H9 (cell line): Measurements from ENCODE around the gene APOBR. TPM values are rescaled to one million over a fixed set of nuclear protein-coding genes. Genes with fewer than 3 reads are reported as not detected.

Experiments
- DNase-seq: peaks from one replicate; pipeline ENCODE4 v3.0.0-alpha.2; 2017
- H2AFZ ChIP-seq: one replicate; pipeline ENCODE4 v1.6.1; 2013; ENCODE audit warnings: mild to moderate bottlenecking, low read length, control low read depth, moderate library complexity
- H2AK5ac ChIP-seq: 2 replicates; pipeline ENCODE4 v1.6.1; 2013; ENCODE audit warnings: low read length, control low read depth, mixed read lengths; ENCODE audit not compliant: insufficient read length
- H2BK120ac ChIP-seq: one replicate; pipeline ENCODE4 v1.6.1; 2013; ENCODE audit warnings: low read depth, mild to moderate bottlenecking, low read length, control low read depth, inconsistent platforms; ENCODE audit not compliant: poor library complexity, severe bottlenecking
- H2BK12ac ChIP-seq: 2 replicates; pipeline ENCODE4 v1.6.1; 2013; ENCODE audit warnings: low read length, control low read depth, mixed read lengths, low read depth; ENCODE audit not compliant: insufficient read length
- H2BK15ac ChIP-seq: 2 replicates; pipeline ENCODE4 v1.6.1; 2013; ENCODE audit warnings: low read depth, low read length, control low read depth
- H2BK20ac ChIP-seq: one replicate; pipeline ENCODE4 v1.6.1; 2013; ENCODE audit warnings: low read depth, mild to moderate bottlenecking, low read length, control low read depth, inconsistent platforms; ENCODE audit not compliant: poor library complexity, severe bottlenecking
- H2BK5ac ChIP-seq: 2 replicates; pipeline ENCODE4 v1.6.1; 2013; ENCODE audit warnings: low read length, control low read depth, mixed read lengths; ENCODE audit not compliant: insufficient read length
- H3K14ac ChIP-seq: 2 replicates; pipeline ENCODE4 v1.6.1; 2013; ENCODE audit warnings: low read length, control low read depth; ENCODE audit not compliant: insufficient read depth
- H3K18ac ChIP-seq: 2 replicates; pipeline ENCODE4 v1.6.1; 2013; ENCODE audit warnings: low read depth, mild to moderate bottlenecking, mixed read lengths, low read length, control low read depth; ENCODE audit not compliant: insufficient read length
- H3K23ac ChIP-seq: 2 replicates; pipeline ENCODE4 v1.6.1; 2013; ENCODE audit warnings: low read length, control low read depth, mixed read lengths, low read depth; ENCODE audit not compliant: insufficient read length
- H3K23me2 ChIP-seq: 2 replicates; pipeline ENCODE4 v1.6.1; 2013; ENCODE audit warnings: low read depth, mild to moderate bottlenecking, mixed read lengths, low read length, control low read depth; ENCODE audit not compliant: insufficient read length, poor library complexity, severe bottlenecking
- H3K27ac ChIP-seq: 2 replicates; pipeline ENCODE4 v1.5.1; 2013; ENCODE audit warnings: low read length, control low read depth, mixed read lengths, low read depth; ENCODE audit not compliant: insufficient read length
- H3K27me3 ChIP-seq: 2 replicates; pipeline ENCODE4 v1.6.1; 2013; ENCODE audit warnings: low read length, control low read depth, inconsistent platforms; ENCODE audit not compliant: insufficient read depth
- H3K4ac ChIP-seq: 2 replicates; pipeline ENCODE4 v1.6.1; 2013; ENCODE audit warnings: low read depth, mild to moderate bottlenecking, control low read depth, inconsistent platforms, low read length, moderate library complexity
- H3K4me1 ChIP-seq: 2 replicates; pipeline ENCODE4 v1.6.1; 2013; ENCODE audit warnings: low read length, control low read depth, inconsistent platforms; ENCODE audit not compliant: insufficient read depth
- H3K4me2 ChIP-seq: 2 replicates; pipeline ENCODE4 v1.6.1; 2013; ENCODE audit warnings: low read length, control low read depth, mixed read lengths; ENCODE audit not compliant: insufficient read length, insufficient read depth
- H3K56ac ChIP-seq: 2 replicates; pipeline ENCODE4 v1.6.1; 2013; ENCODE audit warnings: low read depth, mild to moderate bottlenecking, mixed read lengths, low read length, control low read depth; ENCODE audit not compliant: insufficient read length
- H3K79me1 ChIP-seq: 2 replicates; pipeline ENCODE4 v1.6.1; 2013; ENCODE audit warnings: low read depth, mild to moderate bottlenecking, moderate library complexity, low read length, control low read depth, inconsistent platforms; ENCODE audit not compliant: insufficient read depth, poor library complexity, severe bottlenecking
- H3K79me2 ChIP-seq: 2 replicates; pipeline ENCODE4 v1.6.1; 2013; ENCODE audit warnings: low read length, control low read depth, inconsistent platforms; ENCODE audit not compliant: insufficient read depth
- H3K9ac ChIP-seq: 2 replicates; pipeline ENCODE4 v1.6.1; 2013; ENCODE audit warnings: low read length, control low read depth, mixed read lengths; ENCODE audit not compliant: insufficient read length; ENCODE audit errors: extremely low read depth
- H3K9me3 ChIP-seq: one replicate; pipeline ENCODE4 v1.6.1; 2013; ENCODE audit warnings: low read depth, low read length, inconsistent platforms; ENCODE audit not compliant: control insufficient read depth
- H3T11ph ChIP-seq: one replicate; pipeline ENCODE4 v1.6.1; 2013; ENCODE audit warnings: mild to moderate bottlenecking, low read length, control low read depth, inconsistent platforms
- H4K20me1 ChIP-seq: one replicate; pipeline ENCODE4 v1.6.1; 2013; ENCODE audit not compliant: control insufficient read depth, insufficient read length, insufficient read depth
- H4K5ac ChIP-seq: 2 replicates; pipeline ENCODE4 v1.6.1; 2013; ENCODE audit warnings: low read depth, mild to moderate bottlenecking, mixed read lengths, low read length, control low read depth; ENCODE audit not compliant: insufficient read length
- H4K8ac ChIP-seq: replicated peaks from 2 replicates; pipeline ENCODE4 v1.6.1; 2013; ENCODE audit warnings: low read length, control low read depth, mixed read lengths, low read depth; ENCODE audit not compliant: insufficient read length
- H4K91ac ChIP-seq: 2 replicates; pipeline ENCODE4 v1.6.1; 2013; ENCODE audit warnings: low read depth, mild to moderate bottlenecking, moderate library complexity, mixed read lengths, low read length, control low read depth; ENCODE audit not compliant: insufficient read length
- H3K27ac Mint-ChIP-seq, 3 experiments: 2 replicates in 2 of 3; 3 replicates in 1 of 3; pipeline ENCODE4 v1.8.0; 2020 to 2021; ENCODE audit warnings: mixed read lengths in 3 of 3, mild to moderate bottlenecking in 1 of 3, moderate library complexity in 1 of 3
- H3K27me3 Mint-ChIP-seq: 2 replicates; pipeline ENCODE4 v1.8.0; 2021; ENCODE audit warnings: low read depth, mild to moderate bottlenecking, moderate library complexity, mixed read lengths
- H3K36me3 Mint-ChIP-seq, 3 experiments: 2 replicates in 2 of 3; 3 replicates in 1 of 3; pipeline ENCODE4 v1.8.0; 2020 to 2021; ENCODE audit warnings: low read depth in 3 of 3, mixed read lengths in 3 of 3; ENCODE audit not compliant: insufficient read depth in 1 of 3
- H3K4me1 Mint-ChIP-seq, 2 experiments: 2 replicates each; pipeline ENCODE4 v1.8.0; 2020; ENCODE audit warnings: mixed read lengths in 2 of 2
- H3K4me3 Mint-ChIP-seq, 2 experiments: 2 replicates in 1 of 2; 3 replicates in 1 of 2; pipeline ENCODE4 v1.8.0; 2020 to 2021; ENCODE audit warnings: mild to moderate bottlenecking in 2 of 2, mixed read lengths in 2 of 2, moderate library complexity in 1 of 2
- H3K9me3 Mint-ChIP-seq, 2 experiments: 2 replicates in 1 of 2; 3 replicates in 1 of 2; pipeline ENCODE4 v1.8.0; 2020; ENCODE audit warnings: mild to moderate bottlenecking in 2 of 2, mixed read lengths in 2 of 2, moderate library complexity in 1 of 2
- WGBS: extraction: QIAGEN DNeasy Blood & Tissue Kit; methylation state at CpG from one replicate; pipeline ENCODE4 v1.1.7; 2013; ENCODE audit warnings: missing lambda C conversion rate, low lambda C conversion rate, mixed read lengths; ENCODE audit not compliant: insufficient read length; ENCODE audit errors: extremely low coverage; 5-methylcytosine and 5-hydroxymethylcytosine counted together
- total RNA-seq: library from RNA; stranded (reverse); gene quantifications from 2 replicates; pipeline ENCODE4 v1.2.1, GENCODE V29; 2021
- TF ChIP-seq, protein P1 (sequence below): fragments of 200-600 bp; sonication (generic); conservative IDR thresholded peaks from 3 replicates; pipeline ENCODE4 v1.8.0; 2021; ENCODE audit warnings: antibody characterized with exemption, mild to moderate bottlenecking

APOBR gene
- total RNA-seq, 1 experiment from 2014 or later, result not detected

GRCh38 chr16:28524681-28525171 is 30.3 kb downstream of the APOBR start:
- Histone ChIP-seq H2BK5ac (no peak overlapping the region), H3K4me1 (no peaks in the 10 kb centered on the region), H3K23me2 (no peaks in the 10 kb centered on the region), H4K20me1 (no peaks in the 10 kb centered on the region), H2BK20ac (no peak overlapping the region), H2BK120ac (no peak overlapping the region), H2AFZ (no peak overlapping the region), H3K9ac (no peak overlapping the region), H2BK12ac (no peak overlapping the region), H3K23ac (no peak overlapping the region), H3T11ph (no peak overlapping the region), H3K56ac (no peak overlapping the region), H3K79me1 (no peaks in the 10 kb centered on the region), H3K4ac (no peak overlapping the region), H3K27ac (no peak overlapping the region), H3K79me2 (no peaks in the 10 kb centered on the region), H2AK5ac (no peak overlapping the region), H3K18ac (no peak overlapping the region), H3K4me2 (no peak overlapping the region), H3K9me3 (no peaks in the 10 kb centered on the region), H4K5ac (no peak overlapping the region), H3K14ac (no peak overlapping the region), H3K27me3 (no peaks in the 10 kb centered on the region), H4K91ac (no peak overlapping the region), H4K8ac (no peak overlapping the region), H2BK15ac (no peak overlapping the region)
- Mint-ChIP-seq H3K36me3 (no peaks in the 10 kb centered on the region), H3K27me3 (peaks cover 4% of the 10 kb centered on the region), H3K4me3 (no peak overlapping the region), H3K27ac (0 out of 7 replicates have a peak overlapping the region, but pooled peaks of 1 of the 3 experiments have one; percentile 50), H3K9me3 (peaks cover 0 to 13% of the 10 kb centered on the region in 2 experiments; a peak in 3 of 5 replicates), H3K4me1 (no peaks in the 10 kb centered on the region)
- no CpG with 5 or more reads among the region's 6 CpGs for WGBS
- TF ChIP-seq, protein P1, sequence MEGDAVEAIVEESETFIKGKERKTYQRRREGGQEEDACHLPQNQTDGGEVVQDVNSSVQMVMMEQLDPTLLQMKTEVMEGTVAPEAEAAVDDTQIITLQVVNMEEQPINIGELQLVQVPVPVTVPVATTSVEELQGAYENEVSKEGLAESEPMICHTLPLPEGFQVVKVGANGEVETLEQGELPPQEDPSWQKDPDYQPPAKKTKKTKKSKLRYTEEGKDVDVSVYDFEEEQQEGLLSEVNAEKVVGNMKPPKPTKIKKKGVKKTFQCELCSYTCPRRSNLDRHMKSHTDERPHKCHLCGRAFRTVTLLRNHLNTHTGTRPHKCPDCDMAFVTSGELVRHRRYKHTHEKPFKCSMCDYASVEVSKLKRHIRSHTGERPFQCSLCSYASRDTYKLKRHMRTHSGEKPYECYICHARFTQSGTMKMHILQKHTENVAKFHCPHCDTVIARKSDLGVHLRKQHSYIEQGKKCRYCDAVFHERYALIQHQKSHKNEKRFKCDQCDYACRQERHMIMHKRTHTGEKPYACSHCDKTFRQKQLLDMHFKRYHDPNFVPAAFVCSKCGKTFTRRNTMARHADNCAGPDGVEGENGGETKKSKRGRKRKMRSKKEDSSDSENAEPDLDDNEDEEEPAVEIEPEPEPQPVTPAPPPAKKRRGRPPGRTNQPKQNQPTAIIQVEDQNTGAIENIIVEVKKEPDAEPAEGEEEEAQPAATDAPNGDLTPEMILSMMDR, result no peak
- DNase-seq, result no peak
